GM12801 (cell line): ENCODE results near the gene TRIM13.

ENCODE experiments used
- TF ChIP-seq, protein P1 (sequence below): IDR thresholded peaks from one replicate; pipeline ENCODE4 v1.5.1; 2011; ENCODE audit warnings: control low read depth; ENCODE audit not compliant: insufficient read length; ENCODE audit errors: extremely low read depth

Gene TRIM13

DNA sequence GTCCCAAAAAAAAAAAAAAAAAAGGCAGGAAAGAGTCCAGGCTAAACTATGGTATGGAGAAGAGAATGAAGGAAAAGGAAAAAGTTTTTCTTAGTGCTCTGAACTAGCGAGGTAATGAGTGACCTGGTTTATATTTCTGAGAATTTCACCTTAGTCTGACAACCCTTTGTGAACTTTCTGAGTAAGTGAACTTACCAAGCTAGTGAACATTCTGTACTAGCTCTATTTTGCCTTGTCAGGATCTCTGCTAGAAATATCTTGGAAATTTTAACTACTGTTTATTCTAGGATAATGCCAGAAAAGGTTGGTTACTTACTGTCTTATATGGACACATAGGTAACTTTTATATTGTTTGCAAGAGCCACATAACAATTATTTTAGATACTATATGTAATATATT, 4.4 kb downstream of the TRIM13 start:
- TF ChIP-seq, protein P1, sequence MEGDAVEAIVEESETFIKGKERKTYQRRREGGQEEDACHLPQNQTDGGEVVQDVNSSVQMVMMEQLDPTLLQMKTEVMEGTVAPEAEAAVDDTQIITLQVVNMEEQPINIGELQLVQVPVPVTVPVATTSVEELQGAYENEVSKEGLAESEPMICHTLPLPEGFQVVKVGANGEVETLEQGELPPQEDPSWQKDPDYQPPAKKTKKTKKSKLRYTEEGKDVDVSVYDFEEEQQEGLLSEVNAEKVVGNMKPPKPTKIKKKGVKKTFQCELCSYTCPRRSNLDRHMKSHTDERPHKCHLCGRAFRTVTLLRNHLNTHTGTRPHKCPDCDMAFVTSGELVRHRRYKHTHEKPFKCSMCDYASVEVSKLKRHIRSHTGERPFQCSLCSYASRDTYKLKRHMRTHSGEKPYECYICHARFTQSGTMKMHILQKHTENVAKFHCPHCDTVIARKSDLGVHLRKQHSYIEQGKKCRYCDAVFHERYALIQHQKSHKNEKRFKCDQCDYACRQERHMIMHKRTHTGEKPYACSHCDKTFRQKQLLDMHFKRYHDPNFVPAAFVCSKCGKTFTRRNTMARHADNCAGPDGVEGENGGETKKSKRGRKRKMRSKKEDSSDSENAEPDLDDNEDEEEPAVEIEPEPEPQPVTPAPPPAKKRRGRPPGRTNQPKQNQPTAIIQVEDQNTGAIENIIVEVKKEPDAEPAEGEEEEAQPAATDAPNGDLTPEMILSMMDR: no peak

DNA sequence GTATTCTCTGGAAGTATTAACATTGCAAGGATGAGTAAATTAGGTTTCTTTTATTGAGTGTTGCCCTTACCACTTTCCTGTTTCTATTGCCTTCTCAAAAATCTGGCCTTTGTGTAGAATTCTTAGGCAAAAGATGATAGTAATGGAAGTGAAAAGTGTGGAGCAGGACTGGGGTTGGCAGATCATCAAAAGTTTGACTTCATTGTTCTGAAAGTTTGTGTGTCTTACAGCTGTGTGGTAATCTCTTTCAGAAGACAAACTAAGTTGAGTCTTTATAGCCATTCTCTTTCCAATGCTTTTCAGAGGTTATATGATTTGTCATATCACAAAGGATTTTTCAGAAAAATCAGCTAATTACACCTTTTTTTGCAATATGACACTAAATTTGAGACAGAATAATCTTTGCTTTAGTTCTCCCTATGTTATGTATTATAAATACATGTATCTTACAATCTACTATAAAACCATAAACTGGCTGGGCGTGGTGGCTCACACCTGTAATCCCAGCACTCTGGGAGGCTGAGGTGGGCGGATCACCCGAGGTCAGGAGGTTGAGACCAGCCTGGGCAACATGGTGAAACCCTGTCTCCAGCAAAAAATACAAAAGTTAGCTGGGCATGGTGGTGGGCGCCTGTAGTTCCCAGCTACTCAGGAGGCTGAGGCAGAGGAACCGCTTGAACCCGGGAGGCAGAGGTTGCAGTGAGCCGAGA, 9.7 kb downstream of the TRIM13 start:
- TF ChIP-seq, protein P1: no peak

DNA sequence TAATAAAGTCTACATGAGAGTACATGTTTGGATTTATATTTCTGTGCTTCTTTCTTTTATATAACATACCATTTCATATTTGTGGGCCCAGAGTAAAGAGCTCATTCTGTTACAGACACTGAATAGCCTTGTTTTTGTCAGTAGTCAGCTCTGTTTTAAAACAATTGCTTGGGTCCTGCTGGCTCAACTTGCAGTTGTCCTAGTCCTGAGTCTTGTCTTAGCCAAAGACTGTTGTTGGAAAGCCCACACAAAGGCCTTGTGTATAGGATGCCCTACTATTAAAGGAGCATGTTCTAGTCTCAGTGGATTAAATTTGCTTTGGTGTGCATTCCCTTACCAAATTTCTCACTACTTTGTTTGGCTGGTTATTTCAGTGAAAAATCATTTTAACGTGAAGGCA, 14.6 kb downstream of the TRIM13 start:
- TF ChIP-seq, protein P1: no peak

DNA sequence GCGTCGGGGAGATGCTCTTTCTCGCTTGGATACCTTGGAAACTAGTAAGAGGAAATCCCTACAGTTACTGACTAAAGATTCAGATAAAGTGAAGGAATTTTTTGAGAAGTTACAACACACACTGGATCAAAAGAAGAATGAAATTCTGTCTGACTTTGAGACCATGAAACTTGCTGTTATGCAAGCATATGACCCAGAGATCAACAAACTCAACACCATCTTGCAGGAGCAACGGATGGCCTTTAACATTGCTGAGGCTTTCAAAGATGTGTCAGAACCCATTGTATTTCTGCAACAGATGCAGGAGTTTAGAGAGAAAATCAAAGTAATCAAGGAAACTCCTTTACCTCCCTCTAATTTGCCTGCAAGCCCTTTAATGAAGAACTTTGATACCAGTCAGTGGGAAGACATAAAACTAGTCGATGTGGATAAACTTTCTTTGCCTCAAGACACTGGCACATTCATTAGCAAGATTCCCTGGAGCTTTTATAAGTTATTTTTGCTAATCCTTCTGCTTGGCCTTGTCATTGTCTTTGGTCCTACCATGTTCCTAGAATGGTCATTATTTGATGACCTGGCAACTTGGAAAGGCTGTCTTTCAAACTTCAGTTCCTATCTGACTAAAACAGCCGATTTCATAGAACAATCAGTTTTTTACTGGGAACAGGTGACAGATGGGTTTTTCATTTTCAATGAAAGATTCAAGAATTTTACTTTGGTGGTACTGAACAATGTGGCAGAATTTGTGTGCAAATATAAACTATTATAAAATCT, 15.7 kb downstream of the TRIM13 start:
- TF ChIP-seq, protein P1: no peak

DNA sequence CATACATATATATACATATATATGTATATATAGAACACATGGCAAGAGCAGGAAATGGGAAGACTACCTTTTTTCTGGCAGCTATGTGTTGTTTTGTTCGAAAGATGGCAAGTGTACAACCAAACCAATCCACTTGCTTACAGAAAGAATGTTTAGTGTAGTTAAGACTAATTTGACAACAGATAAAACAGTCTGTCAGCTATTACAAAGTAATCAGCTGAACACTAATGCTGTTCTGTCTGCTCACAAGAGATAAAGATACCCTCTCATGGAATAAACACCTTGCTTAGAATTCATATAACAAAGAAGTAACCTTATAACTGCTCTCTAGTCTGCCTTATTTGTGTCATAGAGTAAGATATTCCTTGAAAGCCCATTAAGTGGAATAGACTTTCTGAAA, 17.5 kb downstream of the TRIM13 start:
- TF ChIP-seq, protein P1: no peak

DNA sequence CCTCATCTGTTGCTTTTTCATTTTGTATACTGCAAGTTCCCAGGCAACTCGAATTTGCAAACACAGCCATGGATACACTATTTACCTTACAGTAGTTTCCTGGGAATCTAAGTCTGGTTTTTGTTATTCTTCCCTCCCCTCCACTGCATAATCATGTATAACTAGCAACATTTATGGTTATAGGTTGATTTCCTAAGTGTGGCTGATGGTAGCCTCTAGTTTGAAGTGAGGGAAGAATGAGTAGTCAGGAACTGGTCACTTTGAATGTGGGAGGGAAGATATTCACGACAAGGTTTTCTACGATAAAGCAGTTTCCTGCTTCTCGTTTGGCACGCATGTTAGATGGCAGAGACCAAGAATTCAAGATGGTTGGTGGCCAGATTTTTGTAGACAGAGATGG, 18.4 kb downstream of the TRIM13 start, which contains the start of gene KCNRG:
Gene KCNRG, plus strand, starts transcription at position 187 of the 400 bp plus-strand sequence. Its CDS starts 50 bp downstream, at position 237.
- TF ChIP-seq, protein P1: no peak

DNA sequence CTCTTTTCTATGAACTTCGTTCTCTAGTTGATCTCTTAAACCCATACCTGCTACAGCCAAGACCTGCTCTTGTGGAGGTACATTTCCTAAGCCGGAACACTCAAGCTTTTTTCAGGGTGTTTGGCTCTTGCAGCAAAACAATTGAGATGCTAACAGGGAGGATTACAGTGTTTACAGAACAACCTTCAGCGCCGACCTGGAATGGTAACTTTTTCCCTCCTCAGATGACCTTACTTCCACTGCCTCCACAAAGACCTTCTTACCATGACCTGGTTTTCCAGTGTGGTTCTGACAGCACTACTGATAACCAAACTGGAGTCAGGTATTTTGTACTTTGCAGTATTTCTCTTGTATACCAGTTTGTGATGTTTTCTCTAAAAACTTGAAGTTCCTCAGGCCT, 18.9 kb downstream of the TRIM13 start:
- TF ChIP-seq, protein P1: no peak
